Ishikawa (cell line): ENCODE measurements around the gene PARD3.

Experiments used
- CEBPB ChIP-seq: IDR thresholded peaks from 2 replicates; pipeline ENCODE4 v1.6.1; 2012
- CREB1 ChIP-seq: IDR thresholded peaks from 2 replicates; pipeline ENCODE4 v1.6.1; 2012; ENCODE audit warnings: low read depth
- EP300 ChIP-seq: IDR thresholded peaks from 2 replicates; pipeline ENCODE4 v1.6.1; 2012; ENCODE audit warnings: borderline replicate concordance
- MAX ChIP-seq: IDR thresholded peaks from 2 replicates; pipeline ENCODE4 v1.6.1; 2012
- NFIC ChIP-seq: IDR thresholded peaks from 2 replicates; pipeline ENCODE4 v1.6.1; 2012
- REST ChIP-seq: IDR thresholded peaks from 2 replicates; pipeline ENCODE4 v1.6.1; 2012; ENCODE audit warnings: low read depth, mild to moderate bottlenecking
- TAF1 ChIP-seq: IDR thresholded peaks from 2 replicates; pipeline ENCODE4 v1.6.1; 2012; ENCODE audit warnings: low read depth, mild to moderate bottlenecking
- USF1 ChIP-seq: IDR thresholded peaks from 2 replicates; pipeline ENCODE4 v1.6.1; 2012
- YY1 ChIP-seq: IDR thresholded peaks from 2 replicates; pipeline ENCODE4 v1.6.1; 2012; ENCODE audit warnings: low read depth

- no peak for TF ChIP-seq REST
- no peak for TF ChIP-seq NFIC
- no peak for TF ChIP-seq TAF1
- no peak for TF ChIP-seq YY1
- no peak for TF ChIP-seq CREB1
- no peak for TF ChIP-seq MAX
- TF ChIP-seq USF1, result no peak
- TF ChIP-seq CEBPB, result no peak
- TF ChIP-seq EP300, result no peak
Measured at GRCh38 chr10:34791947-34792346, 23.1 kb downstream of the PARD3 start.
